HFFc6 (cell line): ENCODE data around the gene PSKH1. TPM values are rescaled to one million over a fixed set of nuclear protein-coding genes. Genes with fewer than 3 reads are reported as not detected.

ENCODE experiments used
- DNase-seq: peaks from one replicate; pipeline ENCODE4 v3.0.0-alpha.2; 2018
- H3K27ac Mint-ChIP-seq: 2 replicates; pipeline ENCODE4 v1.8.0; 2020; ENCODE audit warnings: mild to moderate bottlenecking, mixed read lengths
- H3K27me3 Mint-ChIP-seq: 2 replicates; pipeline ENCODE4 v1.8.0; 2021; ENCODE audit warnings: mild to moderate bottlenecking, moderate library complexity, mixed read lengths; ENCODE audit not compliant: insufficient read depth
- H3K36me3 Mint-ChIP-seq: 2 replicates; pipeline ENCODE4 v1.8.0; 2021; ENCODE audit warnings: low read depth, mixed read lengths
- H3K4me1 Mint-ChIP-seq: 2 replicates; pipeline ENCODE4 v1.8.0; 2020; ENCODE audit warnings: low read depth, mixed read lengths
- H3K4me3 Mint-ChIP-seq: 2 replicates; pipeline ENCODE4 v1.8.0; 2020; ENCODE audit warnings: mild to moderate bottlenecking, moderate library complexity, mixed read lengths
- H3K9me3 Mint-ChIP-seq: 2 replicates; pipeline ENCODE4 v1.8.0; 2020; ENCODE audit warnings: mild to moderate bottlenecking, mixed read lengths
- total RNA-seq, 6 experiments: library from RNA; stranded (reverse); fragmentation: NEBNext Ultra II Directional; extraction: Animal tissue kit (Norgen Biotek cat#: 25700); gene quantifications; 2 replicates in 1 of 6; 3 replicates in 5 of 6; pipeline ENCODE4 v1.2.3, GENCODE V29; 2021
- TF ChIP-seq, protein P1 (sequence below): fragments of 200-600 bp; sonication (generic); IDR thresholded peaks from 2 replicates; pipeline ENCODE4 v1.5.0; 2021; ENCODE audit warnings: antibody characterized with exemption, mild to moderate bottlenecking

The PSKH1 gene
- total RNA-seq, 6 experiments from 2014 or later: 25.2 to 34.1 (median 29.3) TPM

DNA sequence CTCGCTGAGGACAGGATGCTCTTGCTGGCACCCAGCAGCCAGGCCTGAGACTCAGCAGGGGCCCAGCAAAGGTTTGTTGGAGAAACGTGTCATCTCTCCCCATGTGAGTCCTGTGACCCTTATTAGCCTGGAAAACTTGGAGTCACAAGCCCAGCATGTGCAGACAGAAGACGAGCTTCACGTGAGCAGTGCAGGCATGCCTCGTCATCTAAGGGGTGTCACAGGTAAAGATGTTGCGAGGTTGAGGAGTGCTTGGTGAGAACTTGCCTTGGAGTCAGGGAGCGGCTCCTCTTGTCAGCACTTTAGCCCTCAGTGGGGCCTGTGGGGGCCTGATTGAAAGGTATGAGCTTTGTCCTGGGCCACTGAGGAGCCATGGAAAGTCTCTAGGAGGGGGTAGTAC is 40.8 kb downstream of the PSKH1 start:
- Mint-ChIP-seq H3K4me3 (0 out of 2 replicates have a peak overlapping the region, but pooled peaks have one; percentile 99), H3K27me3 (peaks cover 30% of the 10 kb centered on the region), H3K27ac (peak overlapping the region; percentile 92), H3K4me1 (peaks cover 29% of the 10 kb centered on the region), H3K36me3 (no peaks in the 10 kb centered on the region; the same call in 1 of the 2 replicates), H3K9me3 (peaks cover 8% of the 10 kb centered on the region; the same call in 1 of the 2 replicates)
- TF ChIP-seq, protein P1, sequence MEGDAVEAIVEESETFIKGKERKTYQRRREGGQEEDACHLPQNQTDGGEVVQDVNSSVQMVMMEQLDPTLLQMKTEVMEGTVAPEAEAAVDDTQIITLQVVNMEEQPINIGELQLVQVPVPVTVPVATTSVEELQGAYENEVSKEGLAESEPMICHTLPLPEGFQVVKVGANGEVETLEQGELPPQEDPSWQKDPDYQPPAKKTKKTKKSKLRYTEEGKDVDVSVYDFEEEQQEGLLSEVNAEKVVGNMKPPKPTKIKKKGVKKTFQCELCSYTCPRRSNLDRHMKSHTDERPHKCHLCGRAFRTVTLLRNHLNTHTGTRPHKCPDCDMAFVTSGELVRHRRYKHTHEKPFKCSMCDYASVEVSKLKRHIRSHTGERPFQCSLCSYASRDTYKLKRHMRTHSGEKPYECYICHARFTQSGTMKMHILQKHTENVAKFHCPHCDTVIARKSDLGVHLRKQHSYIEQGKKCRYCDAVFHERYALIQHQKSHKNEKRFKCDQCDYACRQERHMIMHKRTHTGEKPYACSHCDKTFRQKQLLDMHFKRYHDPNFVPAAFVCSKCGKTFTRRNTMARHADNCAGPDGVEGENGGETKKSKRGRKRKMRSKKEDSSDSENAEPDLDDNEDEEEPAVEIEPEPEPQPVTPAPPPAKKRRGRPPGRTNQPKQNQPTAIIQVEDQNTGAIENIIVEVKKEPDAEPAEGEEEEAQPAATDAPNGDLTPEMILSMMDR: no peak
- no peak for DNase-seq

DNA sequence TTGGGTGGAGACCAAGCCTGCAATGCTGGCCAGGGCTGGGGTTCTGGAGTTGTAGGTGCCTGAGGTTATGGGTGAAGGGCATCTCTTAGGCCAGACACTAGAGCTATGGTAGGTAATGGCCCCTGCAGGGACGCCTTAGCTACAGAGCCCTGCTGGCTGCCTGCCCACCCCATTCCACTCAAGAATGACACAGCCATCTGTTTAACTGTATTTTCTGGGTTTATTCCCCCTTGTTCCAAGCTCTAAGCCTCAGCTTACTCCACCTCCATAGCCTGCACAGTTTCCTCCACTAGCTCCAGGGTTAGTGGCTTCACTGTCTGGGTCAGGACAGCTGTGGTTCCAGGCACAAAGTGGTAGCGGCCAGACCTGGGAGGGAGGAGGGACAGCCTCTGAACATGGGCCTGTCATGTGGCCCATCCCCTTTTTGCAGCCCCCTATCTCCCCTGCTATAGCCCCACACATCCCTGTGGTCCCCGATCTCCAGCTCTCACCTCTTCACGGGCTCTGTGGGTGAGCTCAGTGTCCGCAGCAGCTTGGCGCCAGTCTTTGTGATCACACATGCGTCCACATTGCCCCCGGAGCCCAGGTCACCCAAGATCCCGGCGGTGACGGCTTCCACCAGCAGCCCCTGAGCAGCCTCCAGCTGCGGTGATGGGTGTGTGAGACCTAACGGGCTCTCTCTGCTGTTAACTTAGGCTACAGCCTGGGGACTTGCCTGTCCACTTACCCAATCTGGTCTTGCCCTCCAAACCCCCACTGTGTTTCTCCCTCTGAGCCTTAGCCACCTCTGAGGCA is 41.4 kb downstream of the PSKH1 start:
- no peak for DNase-seq
- H3K9me3 Mint-ChIP-seq: peaks cover 8% of the 10 kb centered on the region; the same call in 1 of the 2 replicates
- H3K4me1 Mint-ChIP-seq: peaks cover 29% of the 10 kb centered on the region
- peak overlapping the region; percentile 99 for H3K4me3 Mint-ChIP-seq
- peaks cover 30% of the 10 kb centered on the region for H3K27me3 Mint-ChIP-seq
- TF ChIP-seq, protein P1: no peak
- H3K36me3 Mint-ChIP-seq: no peaks in the 10 kb centered on the region; the same call in 1 of the 2 replicates
- peak overlapping the region; percentile 92 for H3K27ac Mint-ChIP-seq

DNA sequence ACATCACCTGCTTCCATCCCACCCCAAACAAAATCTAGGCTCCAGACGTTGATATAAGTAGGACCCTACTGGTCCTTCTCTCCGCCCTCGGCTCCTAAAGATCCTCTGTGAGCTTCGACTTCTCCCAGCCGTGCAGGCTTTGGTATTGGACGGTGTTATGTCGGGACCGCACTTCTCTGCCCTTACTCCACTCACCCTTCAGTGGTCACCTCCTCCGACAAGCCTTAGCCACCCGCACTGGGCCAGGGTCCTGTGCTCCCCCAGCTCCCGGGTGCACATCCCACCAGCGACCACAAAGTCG is 42.0 kb downstream of the PSKH1 start:
- Mint-ChIP-seq H3K4me1 (peaks cover 29% of the 10 kb centered on the region), H3K4me3 (peak overlapping the region; percentile 99), H3K36me3 (peaks cover 4% of the 10 kb centered on the region; the same call in 1 of the 2 replicates), H3K27ac (peak overlapping the region; percentile 92), H3K9me3 (peaks cover 8% of the 10 kb centered on the region; the same call in 1 of the 2 replicates), H3K27me3 (peaks cover 34% of the 10 kb centered on the region)
- TF ChIP-seq, protein P1: no peak
- no peak for DNase-seq

DNA sequence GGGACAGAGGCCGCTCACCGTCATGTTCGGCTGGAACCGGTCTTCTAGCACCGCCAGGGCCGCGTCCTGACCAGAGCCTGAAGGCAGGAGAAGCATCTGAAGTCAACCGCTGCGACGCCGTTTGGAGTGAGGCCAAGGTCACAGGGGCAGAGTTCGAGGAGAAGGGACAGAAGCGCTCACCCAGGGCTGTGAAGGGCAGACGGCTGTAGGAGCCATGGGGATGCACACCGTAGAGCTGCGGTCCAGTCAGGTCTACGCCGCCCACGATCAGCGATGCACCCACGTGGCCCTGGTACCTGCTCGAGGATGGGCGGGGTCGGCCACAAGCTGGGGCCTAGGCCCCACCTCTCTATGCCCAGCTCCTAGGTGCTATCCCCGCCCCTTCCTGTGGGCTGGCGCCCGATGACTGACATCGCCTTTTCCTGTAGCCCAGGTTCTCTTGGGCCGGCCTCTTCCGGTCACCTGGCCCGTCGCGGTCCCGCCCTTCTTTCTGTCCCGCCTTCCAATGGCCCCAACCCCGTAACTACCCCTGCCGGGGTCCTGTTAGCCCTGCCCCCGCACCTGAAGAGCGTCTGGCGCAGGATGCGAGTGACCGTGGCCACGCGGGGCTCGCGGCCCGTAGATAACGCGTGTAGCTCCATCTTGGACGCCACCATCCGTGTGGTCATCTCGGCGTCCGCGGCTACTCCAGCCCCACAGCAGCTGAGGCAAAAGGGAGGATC is 42.5 kb downstream of the PSKH1 start:
- Mint-ChIP-seq H3K27me3 (peaks cover 37% of the 10 kb centered on the region), H3K4me3 (peak overlapping the region; percentile 99), H3K36me3 (peaks cover 6% of the 10 kb centered on the region; the same call in 1 of the 2 replicates), H3K9me3 (peaks cover 8% of the 10 kb centered on the region; the same call in 1 of the 2 replicates), H3K27ac (peak overlapping the region; percentile 92), H3K4me1 (peaks cover 29% of the 10 kb centered on the region)
- TF ChIP-seq, protein P1: 0 out of 2 replicates have a peak, but pooled peaks have one; percentile 8
- peak; percentile 89 for DNase-seq

DNA sequence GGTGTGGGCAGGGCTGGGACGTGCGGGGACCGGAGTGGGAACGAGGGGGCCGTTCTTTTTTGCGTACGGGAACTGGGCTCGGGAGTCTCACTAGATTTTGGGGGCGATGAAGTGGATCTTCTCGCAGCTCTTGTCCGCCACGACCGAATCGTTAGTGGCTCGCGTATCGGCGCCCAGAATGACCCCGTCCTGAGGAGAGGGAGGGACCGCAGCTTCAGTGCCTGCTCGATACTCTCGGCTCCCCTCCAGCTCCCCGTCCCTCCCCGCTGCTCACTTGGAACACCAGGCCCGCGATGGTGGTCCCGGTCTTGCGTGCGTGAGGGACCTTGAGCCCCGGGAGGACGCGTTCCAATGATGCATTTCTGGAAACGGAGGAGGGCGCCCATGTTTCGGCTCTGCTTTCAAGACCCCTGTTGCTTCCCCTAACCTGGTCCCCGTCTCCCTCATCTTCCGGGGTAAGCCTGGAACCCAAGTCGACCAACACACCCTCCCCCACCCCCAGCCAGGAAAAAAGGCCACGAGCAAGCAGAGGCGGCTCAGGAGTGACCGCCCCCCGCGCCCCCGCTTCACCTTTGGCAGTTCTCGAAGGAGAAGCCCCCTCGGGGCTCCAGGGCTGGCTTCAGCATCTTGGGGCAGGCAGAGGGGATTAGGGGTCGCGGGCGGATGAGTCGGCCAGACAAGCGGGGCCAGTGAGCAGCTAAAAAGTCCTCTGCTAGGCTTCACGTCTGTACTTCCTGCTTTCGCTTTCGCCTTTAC is 43.2 kb downstream of the PSKH1 start, which contains the start of gene PSMB10:
PSMB10 (minus strand) TSS at position 727 of the 756 bp plus-strand sequence; CDS start at position 626, 101 bp downstream.
- peak within 1 kb of the TSS; percentile 92 for H3K27ac Mint-ChIP-seq
- peaks cover 6% of the 10 kb centered on the region; the same call in 1 of the 2 replicates for H3K36me3 Mint-ChIP-seq
- peaks cover 29% of the 10 kb centered on the region for H3K4me1 Mint-ChIP-seq
- TF ChIP-seq, protein P1: no peak
- peaks cover 8% of the 10 kb centered on the region; the same call in 1 of the 2 replicates for H3K9me3 Mint-ChIP-seq
- peaks cover 37% of the 10 kb centered on the region for H3K27me3 Mint-ChIP-seq
- peak within 1 kb of the TSS; percentile 99 for H3K4me3 Mint-ChIP-seq
- no peak for DNase-seq
